GM18505 (cell line): ENCODE measurements around the gene MGAT5.

Source experiments
- ATAC-seq: cut with Tn5 transposase; IDR thresholded peaks from one replicate; pipeline ENCODE4 v1.9.1; 2021; ENCODE audit not compliant: unreplicated experiment
- POLR2A ChIP-seq: IDR thresholded peaks from 4 replicates; pipeline ENCODE4 v1.6.1; 2011; ENCODE audit warnings: borderline replicate concordance; ENCODE audit not compliant: insufficient read depth, insufficient read length; ENCODE audit errors: extremely low read depth

MGAT5 gene

DNA sequence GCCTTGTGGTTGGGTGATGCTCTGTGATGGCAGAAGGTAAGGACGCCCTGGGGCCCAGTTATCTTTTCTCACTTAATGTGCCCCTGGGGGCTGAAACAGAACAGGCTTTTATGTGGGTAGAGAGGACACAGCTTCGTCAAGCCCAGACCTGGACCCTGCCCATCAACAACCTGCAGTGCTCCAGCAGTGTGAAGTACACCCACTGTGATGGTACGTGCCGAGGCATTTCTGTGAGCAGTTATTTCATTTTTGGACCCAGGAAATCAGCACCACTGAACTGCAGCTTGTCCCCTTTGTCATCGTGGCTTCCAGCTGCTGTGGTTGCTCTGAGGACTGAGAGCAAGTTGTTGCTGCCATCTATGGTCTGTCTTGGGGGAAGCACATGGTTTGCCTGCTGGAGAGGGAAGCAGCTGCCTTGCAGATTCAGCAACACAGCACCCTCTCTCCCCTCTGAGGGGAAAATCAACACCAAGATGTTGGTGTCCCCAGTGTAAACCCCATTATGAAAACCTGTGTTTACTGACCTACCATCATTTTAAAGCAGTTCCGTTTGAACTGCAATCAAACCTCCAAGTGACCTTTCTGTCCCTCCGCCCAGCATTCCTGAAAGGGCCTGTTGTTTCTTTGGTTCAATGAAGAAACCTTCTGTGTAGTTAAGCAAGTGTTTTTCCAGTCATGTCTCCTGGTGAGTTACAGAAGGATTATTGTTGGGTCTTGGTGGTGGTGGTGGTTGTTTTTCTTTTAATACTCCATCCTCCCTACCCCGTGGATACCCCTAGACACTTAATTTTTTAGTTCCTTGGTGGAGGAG is 158.2 kb downstream of the MGAT5 start:
- no peak for TF ChIP-seq POLR2A
- peak; percentile 97 for ATAC-seq

DNA sequence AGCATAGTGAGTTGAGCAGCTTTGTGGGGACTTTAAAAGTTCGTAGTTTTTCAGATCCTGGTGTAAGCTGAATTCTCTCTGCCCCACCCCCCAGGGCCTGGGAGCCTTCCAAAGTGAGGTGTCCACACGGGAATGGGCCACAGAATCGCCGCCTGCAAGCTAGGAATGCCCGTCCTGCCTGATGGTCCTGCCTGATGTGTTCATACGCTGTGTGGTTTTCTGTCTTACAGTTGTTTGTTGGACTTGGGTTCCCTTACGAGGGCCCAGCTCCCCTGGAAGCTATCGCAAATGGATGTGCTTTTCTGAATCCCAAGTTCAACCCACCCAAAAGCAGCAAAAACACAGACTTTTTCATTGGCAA is 158.7 kb downstream of the MGAT5 start:
- no peak for TF ChIP-seq POLR2A
- ATAC-seq, result no peak

DNA sequence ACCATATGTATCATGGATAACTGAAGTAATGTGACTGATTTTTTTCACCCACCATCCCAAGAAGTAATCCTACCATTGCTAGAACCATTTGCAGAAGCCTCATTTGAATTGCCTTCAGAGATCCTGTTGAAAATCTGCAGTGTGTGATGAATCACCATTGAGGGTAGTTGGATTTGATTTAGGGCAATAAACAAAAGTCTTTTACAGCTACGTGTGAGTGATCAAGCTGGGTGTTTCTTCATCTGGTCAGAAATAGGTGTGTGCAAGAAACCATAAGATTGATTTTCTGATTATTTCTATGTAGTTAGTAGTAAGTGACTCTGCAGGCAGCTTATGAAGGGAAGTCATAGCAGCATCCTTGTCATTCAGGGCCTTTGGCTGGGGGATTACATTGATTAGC is 159.6 kb downstream of the MGAT5 start:
- TF ChIP-seq POLR2A, result no peak
- ATAC-seq, result no peak

DNA sequence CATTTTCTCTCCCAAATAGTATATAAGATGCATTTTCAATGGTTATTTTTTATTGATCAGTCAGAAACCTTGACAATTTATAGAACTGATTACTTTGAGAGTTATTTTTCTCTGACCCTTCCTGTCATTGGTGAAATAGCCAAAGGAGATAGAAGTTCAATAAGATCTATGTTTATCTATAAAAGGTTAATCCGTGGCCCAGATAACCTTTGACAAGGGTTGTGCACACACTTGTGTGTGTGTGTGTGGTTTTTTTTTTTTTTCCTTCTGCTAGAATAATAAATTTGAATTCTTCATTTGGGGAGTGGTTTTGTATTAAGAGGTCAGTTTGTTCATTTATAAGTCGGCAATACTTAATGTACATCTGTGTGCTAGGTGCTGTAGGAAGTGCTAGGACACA is 160.0 kb downstream of the MGAT5 start:
- ATAC-seq, result no peak
- no peak for TF ChIP-seq POLR2A

DNA sequence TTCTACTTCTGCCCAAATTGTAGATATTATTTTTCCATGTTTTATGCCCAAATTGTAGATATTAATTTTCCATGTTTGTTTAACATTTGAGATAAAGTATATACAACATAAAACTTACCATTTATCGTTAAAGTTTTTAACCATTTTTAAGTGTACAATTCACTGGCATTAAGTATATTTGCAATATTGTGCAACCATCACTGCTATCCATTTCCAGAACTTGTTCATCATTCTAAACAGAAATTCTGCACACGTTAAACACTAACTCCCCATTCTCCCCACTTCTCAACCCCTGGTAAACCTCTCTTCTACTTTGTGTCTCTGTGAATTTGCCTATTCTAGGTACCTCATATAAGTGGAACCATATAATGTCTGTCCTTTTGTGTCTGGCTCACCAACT is 162.1 kb downstream of the MGAT5 start:
- ATAC-seq, result no peak
- no peak for TF ChIP-seq POLR2A

DNA sequence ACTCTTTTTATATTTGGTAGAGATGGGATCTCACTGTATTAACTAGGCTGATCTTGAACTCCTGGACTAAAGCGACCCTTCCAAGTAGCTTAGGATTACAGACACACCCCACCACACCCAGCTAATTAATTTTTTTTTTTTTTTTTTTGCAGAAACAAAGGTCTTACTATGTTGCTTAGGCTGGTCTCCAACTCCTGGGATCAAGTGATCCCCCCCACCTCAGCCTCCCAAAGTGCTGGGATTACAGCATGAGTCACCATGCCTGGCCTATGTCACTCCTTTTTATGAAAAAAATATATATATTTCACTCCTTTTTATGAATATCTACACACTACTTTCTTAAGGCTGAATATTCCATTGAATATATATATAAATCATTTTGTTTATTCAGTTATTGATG is 162.8 kb downstream of the MGAT5 start:
- no peak for ATAC-seq
- no peak for TF ChIP-seq POLR2A

DNA sequence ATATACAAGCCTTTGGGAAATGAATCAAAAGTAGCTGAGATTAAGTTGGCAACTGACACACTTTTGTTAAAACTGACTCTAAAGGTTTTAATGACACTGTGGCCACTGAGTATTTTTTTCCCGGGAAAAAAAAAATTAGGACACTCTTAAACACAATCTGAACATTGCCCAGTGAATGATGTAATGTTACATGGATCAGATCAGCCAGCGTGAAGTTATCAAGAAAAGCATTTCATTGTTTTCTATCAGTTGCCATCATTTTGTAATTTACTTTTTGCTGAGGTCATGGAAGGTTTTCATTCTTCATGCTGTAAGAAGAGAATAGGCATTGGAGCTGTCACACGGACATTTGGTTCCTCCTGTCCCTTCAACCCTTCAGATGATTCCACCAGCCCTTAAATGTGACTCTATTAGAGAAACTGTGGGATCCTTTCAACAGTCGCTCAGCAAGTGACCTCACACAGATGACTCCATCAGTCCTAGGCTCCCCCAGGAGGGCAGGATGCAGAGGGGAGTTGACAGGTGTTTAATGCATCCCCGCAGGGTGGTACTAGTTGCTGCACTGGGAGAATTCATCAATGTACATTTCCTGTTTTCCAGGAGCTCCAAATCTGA is 164.2 kb downstream of the MGAT5 start:
- no peak for ATAC-seq
- TF ChIP-seq POLR2A, result no peak

DNA sequence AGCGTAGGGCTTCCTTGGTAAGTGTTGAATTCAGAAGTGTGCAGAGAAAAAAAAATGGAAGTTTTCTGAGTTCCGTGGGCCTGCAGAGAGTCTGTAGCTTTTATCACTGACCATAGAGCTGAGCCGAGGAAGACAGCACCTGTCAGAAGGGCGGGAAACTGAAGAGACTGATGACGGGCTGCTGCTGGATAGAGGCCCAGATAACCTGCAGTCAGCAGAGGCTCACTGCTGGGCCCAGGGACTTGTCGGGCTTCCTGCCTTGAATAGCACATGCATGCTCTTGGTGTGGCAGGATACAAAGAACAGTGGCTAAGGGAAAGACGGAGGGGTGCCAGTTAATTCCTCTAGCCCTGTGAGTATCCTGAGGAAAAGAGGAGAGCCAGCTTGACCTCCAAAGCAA is 166.4 kb downstream of the MGAT5 start:
- no peak for TF ChIP-seq POLR2A
- no peak for ATAC-seq

DNA sequence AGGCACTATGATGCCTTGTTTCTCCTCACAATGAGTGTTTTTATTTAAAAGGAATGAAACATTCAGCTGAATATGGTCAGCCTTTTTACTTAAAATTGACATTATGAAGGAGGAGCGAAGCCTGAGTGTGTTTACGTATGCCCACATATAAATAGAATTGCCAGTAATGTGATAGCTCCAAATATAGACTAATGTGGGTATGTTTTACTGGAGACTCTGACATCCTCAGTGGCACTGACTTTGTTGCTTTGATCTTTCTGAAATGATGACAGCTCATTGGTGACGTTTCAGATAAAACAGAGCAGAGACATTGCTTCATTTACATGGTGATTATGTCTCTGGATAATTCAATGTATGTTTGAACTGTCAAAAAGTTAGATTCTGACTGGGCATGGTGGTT is 167.0 kb downstream of the MGAT5 start:
- ATAC-seq, result no peak
- TF ChIP-seq POLR2A, result no peak

DNA sequence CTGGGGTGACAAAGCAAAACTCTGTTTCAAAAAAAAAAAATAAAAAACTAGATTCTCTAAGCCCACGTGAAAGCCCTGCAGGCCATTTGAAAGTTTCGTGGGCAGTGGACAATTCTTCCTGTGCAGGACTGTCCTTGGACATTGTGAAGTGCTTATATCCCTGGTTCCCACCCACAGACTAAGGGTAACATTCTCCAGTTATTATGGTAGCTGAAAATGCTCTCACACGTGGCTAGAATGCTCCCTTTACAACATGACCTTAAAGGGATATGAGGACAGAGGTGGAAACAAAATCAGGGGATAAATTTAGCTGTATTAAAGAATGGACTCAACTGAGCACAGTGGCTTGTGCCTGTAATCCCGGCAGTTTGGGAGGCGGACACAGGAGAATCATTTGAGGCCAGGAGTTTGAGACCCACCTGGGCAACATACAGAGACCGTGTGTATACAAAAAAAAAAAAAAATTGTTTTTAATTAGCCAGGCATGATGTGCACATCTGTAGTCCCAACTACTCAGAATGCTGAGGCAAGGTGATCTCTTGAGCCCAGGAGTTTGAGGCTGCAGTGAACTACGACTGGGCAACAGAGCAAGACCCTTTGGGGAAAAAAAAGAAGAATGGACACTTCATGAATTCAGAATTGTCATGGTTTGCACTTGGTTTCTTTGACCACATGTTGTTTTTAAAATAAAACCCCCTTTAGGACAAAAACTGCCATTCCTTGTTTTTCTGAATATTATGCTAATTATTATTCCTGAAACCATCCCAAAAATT is 167.9 kb downstream of the MGAT5 start:
- no peak for TF ChIP-seq POLR2A
- ATAC-seq, result no peak

DNA sequence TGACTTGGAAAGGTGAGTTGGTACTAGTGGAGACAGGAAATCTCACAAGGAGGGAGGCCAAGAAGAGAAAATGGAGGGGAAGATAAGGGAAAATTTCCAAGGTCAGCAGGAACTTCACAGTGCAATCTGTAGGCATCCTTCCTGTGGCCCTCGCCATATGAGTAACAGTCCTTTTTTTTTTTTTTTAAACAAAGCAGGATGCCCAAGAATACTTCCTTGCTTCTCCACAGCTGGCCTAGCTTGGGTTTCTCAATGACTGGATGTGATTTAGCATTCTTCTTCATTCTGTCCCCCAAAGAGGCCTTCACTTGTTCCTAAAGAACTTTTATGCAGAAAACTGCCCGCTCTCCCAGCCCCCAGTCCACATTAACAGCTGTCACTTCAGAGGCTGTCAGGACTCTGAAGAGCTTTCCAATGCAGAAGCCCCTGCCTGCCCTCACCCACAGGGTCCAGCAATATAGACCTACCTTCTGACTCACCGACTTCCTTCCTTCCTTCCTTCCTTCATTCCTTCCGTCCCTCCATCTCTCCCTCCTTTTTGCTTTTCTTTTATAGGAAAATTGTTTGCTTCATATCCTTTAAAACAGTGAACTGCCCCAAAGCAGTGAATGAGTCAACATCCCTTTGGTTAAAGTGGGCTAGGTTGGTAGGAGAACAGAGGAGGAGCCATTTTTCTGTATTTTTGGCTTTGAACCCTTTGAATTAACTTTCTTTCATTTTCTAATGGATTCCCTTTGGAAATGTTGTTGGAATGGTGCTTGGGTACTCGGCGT is 172.0 kb downstream of the MGAT5 start:
- no peak for TF ChIP-seq POLR2A
- no peak for ATAC-seq

DNA sequence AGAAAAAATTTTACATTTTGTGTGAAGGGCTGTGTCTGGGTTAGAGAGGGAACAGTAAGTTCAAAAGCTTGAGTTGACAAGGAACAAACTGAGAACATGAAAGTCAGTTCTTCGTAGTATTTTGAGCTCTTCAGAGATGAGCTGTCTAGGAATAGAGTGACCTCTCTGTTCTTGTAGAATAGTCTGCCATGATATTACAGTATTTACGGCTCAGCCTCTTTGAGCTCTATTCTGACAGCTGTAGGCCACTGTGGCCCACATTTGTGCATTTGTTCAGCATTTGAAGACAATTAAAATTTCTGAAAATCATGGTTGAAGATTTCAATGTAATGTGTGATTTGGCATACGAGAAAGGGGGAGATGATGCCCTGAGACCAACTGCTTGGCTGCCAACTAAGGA is 172.8 kb downstream of the MGAT5 start:
- ATAC-seq, result no peak
- no peak for TF ChIP-seq POLR2A

DNA sequence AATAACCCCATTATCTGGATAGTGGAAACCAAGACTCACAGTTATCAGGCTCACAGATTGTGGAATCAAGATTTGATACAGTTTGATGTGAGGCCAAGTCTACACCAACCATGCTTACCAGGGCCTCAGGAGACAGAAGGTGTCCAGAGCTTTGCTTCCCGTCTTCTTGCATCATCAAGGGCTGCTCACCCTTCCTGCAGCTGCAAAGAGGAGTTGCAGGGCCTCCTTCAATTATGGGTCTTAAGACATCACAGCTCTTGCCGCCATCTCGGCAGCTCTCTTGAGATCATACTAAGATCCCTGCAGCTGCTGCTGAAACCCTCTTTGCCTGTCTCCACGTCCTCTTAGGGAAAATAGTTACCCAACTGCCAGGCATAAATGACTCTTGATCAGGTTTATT is 176.0 kb downstream of the MGAT5 start:
- no peak for TF ChIP-seq POLR2A
- no peak for ATAC-seq
